ENCODE measurements around the gene ATF3.

Gene ATF3

DNA sequence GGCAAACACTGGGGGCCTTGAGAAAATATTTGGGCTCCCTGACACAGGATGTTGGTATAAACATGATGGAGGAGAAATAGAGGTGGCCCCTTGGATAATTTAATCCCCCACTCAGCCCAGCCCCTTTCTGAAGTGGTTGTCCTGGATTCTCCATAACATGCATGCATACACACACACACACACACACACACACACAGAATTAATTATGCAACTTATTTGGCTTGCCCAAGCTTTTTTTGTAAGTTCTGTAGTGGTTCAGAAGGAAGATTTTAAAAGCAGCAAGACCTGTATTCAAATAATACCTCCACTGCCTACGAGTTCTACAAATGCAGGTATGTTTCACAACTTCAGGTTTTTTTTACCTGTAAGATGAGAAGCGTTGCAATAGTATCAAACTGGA, 15.0 kb downstream of the ATF3 start:
- in situ Hi-C loops (cut with MboI; ENCODE audit: low pct_unique_long_range_greater_than_20kb, low sequenced_read_pairs, unreplicated experiment) = no loop called here

DNA sequence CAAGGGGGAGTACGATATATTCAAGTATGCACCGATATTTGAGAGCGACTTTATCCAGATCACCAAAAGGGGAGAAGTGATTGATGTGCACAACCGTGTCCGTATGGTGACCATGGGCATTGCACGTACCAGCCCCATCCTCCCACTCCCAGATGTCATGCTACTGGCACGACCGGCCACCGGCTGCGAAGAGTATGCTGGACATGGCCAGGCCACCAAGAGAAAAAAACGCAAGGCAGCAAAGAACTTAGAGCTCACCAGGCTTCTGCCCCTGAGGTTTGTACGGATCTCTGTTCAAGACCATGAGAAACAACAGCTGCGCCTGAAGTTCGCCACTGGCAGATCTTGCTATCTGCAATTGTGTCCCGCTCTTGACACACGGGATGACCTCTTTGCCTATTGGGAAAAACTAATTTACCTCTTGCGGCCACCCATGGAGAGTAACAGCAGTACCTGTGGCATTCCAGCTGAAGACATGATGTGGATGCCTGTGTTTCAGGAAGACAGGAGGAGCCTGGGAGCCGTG, 16.5 kb downstream of the ATF3 start:
- in situ Hi-C loops (cut with MboI; ENCODE audit: low pct_unique_long_range_greater_than_20kb, low sequenced_read_pairs, unreplicated experiment) = no loop called here
- TF ChIP-seq, protein P1, sequence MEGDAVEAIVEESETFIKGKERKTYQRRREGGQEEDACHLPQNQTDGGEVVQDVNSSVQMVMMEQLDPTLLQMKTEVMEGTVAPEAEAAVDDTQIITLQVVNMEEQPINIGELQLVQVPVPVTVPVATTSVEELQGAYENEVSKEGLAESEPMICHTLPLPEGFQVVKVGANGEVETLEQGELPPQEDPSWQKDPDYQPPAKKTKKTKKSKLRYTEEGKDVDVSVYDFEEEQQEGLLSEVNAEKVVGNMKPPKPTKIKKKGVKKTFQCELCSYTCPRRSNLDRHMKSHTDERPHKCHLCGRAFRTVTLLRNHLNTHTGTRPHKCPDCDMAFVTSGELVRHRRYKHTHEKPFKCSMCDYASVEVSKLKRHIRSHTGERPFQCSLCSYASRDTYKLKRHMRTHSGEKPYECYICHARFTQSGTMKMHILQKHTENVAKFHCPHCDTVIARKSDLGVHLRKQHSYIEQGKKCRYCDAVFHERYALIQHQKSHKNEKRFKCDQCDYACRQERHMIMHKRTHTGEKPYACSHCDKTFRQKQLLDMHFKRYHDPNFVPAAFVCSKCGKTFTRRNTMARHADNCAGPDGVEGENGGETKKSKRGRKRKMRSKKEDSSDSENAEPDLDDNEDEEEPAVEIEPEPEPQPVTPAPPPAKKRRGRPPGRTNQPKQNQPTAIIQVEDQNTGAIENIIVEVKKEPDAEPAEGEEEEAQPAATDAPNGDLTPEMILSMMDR (IDR thresholded peaks at IDR 0.05; ENCODE audit: extremely low read depth, insufficient read depth, missing control alignments) = no peak
- no peak for DNase-seq (ENCODE audit: low spot score)

More for the DNA sequence above, 15.0 kb downstream of the ATF3 start:
- no peak for DNase-seq (ENCODE audit: low spot score)
- TF ChIP-seq, protein P1 (IDR thresholded peaks at IDR 0.05; ENCODE audit: extremely low read depth, insufficient read depth, missing control alignments) = no peak

DNA sequence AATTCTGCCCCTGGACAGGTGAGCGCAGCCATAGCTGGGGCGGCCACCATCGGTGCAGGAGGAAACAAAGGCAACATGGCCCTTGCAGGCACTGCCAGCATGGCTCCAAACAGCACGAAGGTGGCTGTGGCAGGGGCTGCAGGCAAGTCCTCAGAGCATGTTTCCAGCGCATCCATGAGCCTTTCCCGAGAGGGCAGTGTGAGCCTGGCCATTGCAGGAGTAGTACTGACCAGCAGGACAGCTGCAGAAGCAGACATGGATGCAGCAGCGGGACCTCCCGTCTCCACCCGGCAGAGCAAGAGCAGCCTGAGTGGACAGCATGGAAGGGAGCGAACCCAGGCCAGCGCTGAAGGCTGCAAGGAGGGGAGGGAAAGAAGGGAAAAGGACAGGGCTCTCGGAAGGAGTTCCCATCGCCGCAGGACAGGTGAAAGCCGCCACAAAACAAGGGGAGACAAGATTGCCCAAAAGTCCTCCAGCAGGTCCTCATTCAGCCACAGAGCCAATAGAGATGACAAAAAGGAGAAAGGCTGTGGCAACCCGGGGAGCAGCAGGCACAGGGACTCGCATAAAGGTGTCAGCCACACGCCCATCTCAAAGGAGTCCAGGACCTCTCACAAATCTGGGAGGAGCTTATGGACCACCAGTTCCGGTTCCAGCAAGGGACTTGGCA, 17.4 kb downstream of the ATF3 start:
- no peak for DNase-seq (ENCODE audit: low spot score)
- in situ Hi-C loops (cut with MboI; ENCODE audit: low pct_unique_long_range_greater_than_20kb, low sequenced_read_pairs, unreplicated experiment) = no loop called here
- TF ChIP-seq, protein P1 (IDR thresholded peaks at IDR 0.05; ENCODE audit: extremely low read depth, insufficient read depth, missing control alignments) = no peak

DNA sequence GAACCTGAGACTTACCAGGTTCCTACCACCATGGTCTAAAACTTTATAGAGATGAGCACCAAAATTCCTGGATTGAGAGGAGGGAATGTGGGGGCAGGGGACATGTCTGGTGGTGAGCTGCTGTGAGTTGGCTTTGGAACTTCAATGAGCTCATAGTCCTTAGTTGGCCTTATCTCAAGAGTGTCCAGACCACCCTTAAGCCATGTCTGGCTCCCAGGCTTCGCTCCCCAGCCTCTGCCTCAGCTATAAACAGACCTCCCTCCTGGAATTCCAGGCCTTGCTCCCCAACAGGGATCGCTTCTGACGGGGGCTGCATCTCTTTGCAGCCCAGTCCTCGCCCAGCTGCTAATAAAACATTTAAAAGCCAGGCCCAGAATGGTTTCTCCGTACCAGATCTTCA, 19.5 kb downstream of the ATF3 start:
- DNase-seq (ENCODE audit: low spot score) = no peak
- TF ChIP-seq, protein P1 (IDR thresholded peaks at IDR 0.05; ENCODE audit: extremely low read depth, insufficient read depth, missing control alignments) = no peak

DNA sequence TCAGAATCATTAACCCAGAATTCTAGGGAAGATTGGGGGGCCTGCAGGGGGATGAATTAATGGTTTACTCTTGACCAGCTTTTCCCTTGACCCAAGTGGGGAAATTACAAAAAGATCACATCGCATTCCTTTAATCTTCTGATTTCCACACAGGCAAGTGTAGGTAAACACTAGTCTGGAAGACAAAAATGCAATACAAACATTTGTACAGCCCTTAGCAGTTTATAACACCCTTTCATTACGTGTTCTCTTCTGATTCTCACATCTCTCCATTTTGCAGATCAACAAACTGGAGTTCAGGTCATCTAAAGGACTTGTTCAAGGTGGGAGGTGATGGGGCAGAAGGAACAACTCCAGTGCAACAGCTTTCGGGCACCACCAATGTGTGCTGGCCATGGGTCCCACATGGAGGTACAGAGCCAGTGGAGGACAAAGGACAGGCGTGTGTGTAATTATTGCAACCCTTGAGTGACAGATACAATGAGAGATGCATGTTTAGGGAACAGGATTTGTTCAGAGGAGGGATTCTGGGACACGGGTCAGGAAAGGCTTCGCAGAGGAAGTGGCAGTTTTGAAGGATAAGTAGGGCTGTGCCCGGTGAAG, 20.4 kb downstream of the ATF3 start:
- in situ Hi-C loops (cut with MboI; ENCODE audit: low pct_unique_long_range_greater_than_20kb, low sequenced_read_pairs, unreplicated experiment) = no loop called here
- TF ChIP-seq, protein P1 (IDR thresholded peaks at IDR 0.05; ENCODE audit: extremely low read depth, insufficient read depth, missing control alignments) = no peak
- no peak for DNase-seq (ENCODE audit: low spot score)

More for the DNA sequence above, 19.5 kb downstream of the ATF3 start:
- in situ Hi-C loops (cut with MboI; ENCODE audit: low pct_unique_long_range_greater_than_20kb, low sequenced_read_pairs, unreplicated experiment) = no loop called here

DNA sequence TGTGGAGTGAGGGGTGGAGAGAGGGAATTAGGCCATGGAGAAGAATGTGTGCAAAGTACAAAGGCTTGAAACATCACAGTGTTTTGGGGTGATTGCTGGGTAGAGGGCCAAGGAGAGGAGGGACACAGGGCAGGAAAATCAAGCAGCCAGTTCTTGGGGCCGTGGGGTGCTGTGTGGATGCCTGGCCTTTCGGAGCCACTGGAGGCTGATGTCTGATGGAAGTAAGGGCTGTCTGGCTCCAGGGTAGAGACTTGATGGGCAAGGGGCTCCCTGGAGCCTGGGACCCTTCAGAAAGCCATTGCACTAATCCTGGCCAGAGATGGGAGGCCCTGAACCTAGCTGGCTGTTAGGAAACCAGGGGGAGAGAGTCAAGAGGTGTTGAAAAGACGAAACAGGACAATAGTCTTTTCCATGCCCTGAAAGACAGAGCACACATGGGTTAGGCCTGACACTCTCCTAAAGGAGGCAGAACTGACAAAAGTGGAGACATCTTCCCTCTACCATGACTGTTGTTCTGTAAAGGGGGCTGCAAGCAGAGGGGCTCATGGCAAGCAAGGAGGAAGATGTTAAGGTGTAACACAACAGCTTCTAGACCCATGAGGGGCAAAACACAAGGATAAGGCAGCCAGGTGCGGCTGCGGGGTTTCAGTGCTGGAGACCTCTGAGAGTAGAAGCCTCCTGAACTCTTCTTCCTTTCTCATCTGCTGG, 21.0 kb downstream of the ATF3 start:
- DNase-seq (ENCODE audit: low spot score) = no peak
- in situ Hi-C loops (cut with MboI; ENCODE audit: low pct_unique_long_range_greater_than_20kb, low sequenced_read_pairs, unreplicated experiment) = no loop called here
- TF ChIP-seq, protein P1 (IDR thresholded peaks at IDR 0.05; ENCODE audit: extremely low read depth, insufficient read depth, missing control alignments) = no peak
